ENCODE data around the gene SNIP1.

- TF ChIP-seq CTCF (IDR thresholded peaks at IDR 0.05; ENCODE audit: low read depth, low read length) (no peak), EZH2phosphoT487 (IDR thresholded peaks at IDR 0.05; ENCODE audit: low read depth) (no peak)
Observed at GRCh38 chr1:37515185-37516034, 38.7 kb downstream of the SNIP1 start.

Data from OCI-LY3 (cell line).